ENCODE measurements around the gene PREX1.
"Not testable (repeated sequence)": the region's sequence is repeated elsewhere in the genome, so short reads cannot be mapped to it uniquely, and the experiment has no call there.

Gene PREX1

GRCh38 chr20:48846516-48847492 lies 19.0 kb upstream of the PREX1 start:
- DNase-seq (ENCODE audit: low read depth in 2 of 2): peak; percentile 60 to 63

- DNase-seq (ENCODE audit: low read depth in 2 of 2): no peak
Observed at GRCh38 chr20:48845721-48846306, 18.0 kb upstream of the PREX1 start.

- DNase-seq (ENCODE audit: low read depth in 2 of 2): no peak
Observed at GRCh38 chr20:48844996-48845395, 17.2 kb upstream of the PREX1 start.

GRCh38 chr20:48843896-48844295 lies 16.1 kb upstream of the PREX1 start:
- DNase-seq (ENCODE audit: low read depth in 2 of 2): not testable (repeated sequence)

- no peak for DNase-seq (ENCODE audit: low read depth in 2 of 2)
Observed at GRCh38 chr20:48843057-48843806, 15.4 kb upstream of the PREX1 start.

GRCh38 chr20:48841875-48842529 lies 14.2 kb upstream of the PREX1 start:
- no peak for DNase-seq (ENCODE audit: low read depth in 2 of 2)

GRCh38 chr20:48841196-48841874 lies 13.5 kb upstream of the PREX1 start:
- DNase-seq (ENCODE audit: low read depth in 2 of 2): no peak

GRCh38 chr20:48839154-48839917 lies 11.5 kb upstream of the PREX1 start:
- no peak for DNase-seq (ENCODE audit: low read depth in 2 of 2)

GRCh38 chr20:48837014-48837413 lies 9.2 kb upstream of the PREX1 start:
- no peak for DNase-seq (ENCODE audit: low read depth in 2 of 2)

GRCh38 chr20:48835390-48835789 lies 7.6 kb upstream of the PREX1 start:
- DNase-seq (ENCODE audit: low read depth in 2 of 2): no peak

GRCh38 chr20:48834278-48834677 lies 6.5 kb upstream of the PREX1 start:
- DNase-seq (ENCODE audit: low read depth in 2 of 2): no peak

- no peak for DNase-seq (ENCODE audit: low read depth in 2 of 2)
Observed at GRCh38 chr20:48832405-48832730, 4.6 kb upstream of the PREX1 start.

GRCh38 chr20:48831718-48832404 lies 4.1 kb upstream of the PREX1 start:
- DNase-seq (ENCODE audit: low read depth in 2 of 2): no peak

GRCh38 chr20:48830826-48831318 lies 3.1 kb upstream of the PREX1 start:
- DNase-seq (ENCODE audit: low read depth in 2 of 2): no peak

GRCh38 chr20:48829940-48830339 lies 2.1 kb upstream of the PREX1 start:
- DNase-seq (ENCODE audit: low read depth in 2 of 2): no peak

- no peak for DNase-seq (ENCODE audit: low read depth in 2 of 2)
Observed at GRCh38 chr20:48828734-48829460, 1.1 kb upstream of the PREX1 start.

GRCh38 chr20:48826883-48827771 lies 672 bp downstream of the PREX1 start:
- peak; percentile 26 to 28 for DNase-seq (ENCODE audit: low read depth in 2 of 2)

GRCh38 chr20:48826480-48826879 lies 1.3 kb downstream of the PREX1 start:
- DNase-seq (ENCODE audit: low read depth in 2 of 2): not testable (repeated sequence)

All from stimulated activated CD8-positive, alpha-beta memory T cell treated with anti-CD3 and anti-CD28 coated beads, Interleukin-2, amount 100 ng/mL, for 48 hours (primary cell).